IPS DF 6.9 (cell line): ENCODE measurements around the gene ELMOD1.
"Not testable (repeated sequence)": the region's sequence is repeated elsewhere in the genome, so short reads cannot be mapped to it uniquely, and the experiment has no call there.

Experiments
- DNase-seq: peaks from one replicate; pipeline ENCODE4 v3.0.0-alpha.2; 2013; ENCODE audit warnings: low read depth, low spot score
- H3K27ac ChIP-seq: one replicate; pipeline ENCODE4 v1.5.1; 2013; ENCODE audit warnings: low read length, control low read depth
- H3K27me3 ChIP-seq: 2 replicates; pipeline ENCODE4 v1.6.1; 2013; ENCODE audit warnings: mild to moderate bottlenecking, low read length; ENCODE audit not compliant: control insufficient read depth, insufficient read depth
- H3K36me3 ChIP-seq: 2 replicates; pipeline ENCODE4 v1.6.1; 2013; ENCODE audit warnings: low read length; ENCODE audit not compliant: control insufficient read depth, insufficient read depth
- H3K4me1 ChIP-seq: 2 replicates; pipeline ENCODE4 v1.6.1; 2013; ENCODE audit warnings: low read length; ENCODE audit not compliant: control insufficient read depth, insufficient read depth
- H3K4me3 ChIP-seq: 2 replicates; pipeline ENCODE4 v1.5.1; 2013; ENCODE audit warnings: mild to moderate bottlenecking, low read length
- H3K9me3 ChIP-seq: 2 replicates; pipeline ENCODE4 v1.6.1; 2013; ENCODE audit warnings: low read length, inconsistent platforms; ENCODE audit not compliant: control insufficient read depth, insufficient read depth
- WGBS: extraction: QIAGEN DNeasy Blood & Tissue Kit; methylation state at CpG from one replicate; pipeline ENCODE4 v1.1.7; 2013; ENCODE audit warnings: mixed read lengths, missing lambda C conversion rate; ENCODE audit not compliant: insufficient read length, insufficient coverage; 5-methylcytosine and 5-hydroxymethylcytosine counted together

Gene ELMOD1

DNA sequence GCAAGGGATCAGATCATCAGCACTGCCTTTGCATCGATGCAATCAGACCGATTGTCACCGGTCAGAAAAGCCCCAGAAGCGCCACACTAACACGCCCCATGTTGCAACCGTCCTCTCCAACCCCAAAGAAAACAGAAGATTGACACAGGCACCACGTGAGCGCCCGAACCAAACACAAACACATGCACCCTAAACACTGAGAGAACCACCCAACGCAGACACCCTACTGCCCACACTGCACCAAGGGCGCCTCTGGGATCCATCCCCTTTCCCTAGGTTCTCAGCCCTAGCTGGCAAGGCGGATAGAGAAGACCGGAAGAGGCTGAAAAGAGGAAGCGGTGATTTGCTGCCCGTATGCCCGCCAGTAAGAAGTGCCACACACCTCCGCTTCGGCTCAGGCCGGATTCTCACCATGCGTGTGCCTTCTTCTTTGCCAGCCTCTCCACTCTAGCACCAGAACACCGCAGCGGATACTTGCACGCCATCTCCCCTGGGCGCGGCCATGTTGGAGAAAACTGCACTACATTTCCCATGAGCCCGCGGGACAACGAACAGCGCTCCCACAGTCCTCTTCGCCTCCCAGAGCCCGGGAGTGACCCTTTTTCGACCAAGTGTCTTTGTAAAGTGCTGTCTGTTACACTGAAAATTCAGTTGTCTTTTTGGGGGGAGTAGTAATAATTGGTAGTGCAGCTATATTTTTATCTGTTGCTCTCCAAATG is 25.6 kb upstream of the ELMOD1 start, which contains the start of gene ALKBH8:
ALKBH8 (minus strand) TSS at position 517 of the 719 bp plus-strand sequence. CDS start 4,842 bp downstream, outside the sequence.
- H3K27ac ChIP-seq = no peak within 1 kb of the TSS
- no peaks in the 10 kb centered on the region for H3K27me3 ChIP-seq
- WGBS = no CpG with 5 or more reads among the region's 32 CpGs
- no peak for DNase-seq
- peak within 1 kb of the TSS; percentile 78 for H3K4me3 ChIP-seq
- peaks cover 1% of the 10 kb centered on the region; the same call in 1 of the 2 replicates for H3K4me1 ChIP-seq
- H3K36me3 ChIP-seq = no peaks in the 10 kb centered on the region
- H3K9me3 ChIP-seq = no peaks in the 10 kb centered on the region

DNA sequence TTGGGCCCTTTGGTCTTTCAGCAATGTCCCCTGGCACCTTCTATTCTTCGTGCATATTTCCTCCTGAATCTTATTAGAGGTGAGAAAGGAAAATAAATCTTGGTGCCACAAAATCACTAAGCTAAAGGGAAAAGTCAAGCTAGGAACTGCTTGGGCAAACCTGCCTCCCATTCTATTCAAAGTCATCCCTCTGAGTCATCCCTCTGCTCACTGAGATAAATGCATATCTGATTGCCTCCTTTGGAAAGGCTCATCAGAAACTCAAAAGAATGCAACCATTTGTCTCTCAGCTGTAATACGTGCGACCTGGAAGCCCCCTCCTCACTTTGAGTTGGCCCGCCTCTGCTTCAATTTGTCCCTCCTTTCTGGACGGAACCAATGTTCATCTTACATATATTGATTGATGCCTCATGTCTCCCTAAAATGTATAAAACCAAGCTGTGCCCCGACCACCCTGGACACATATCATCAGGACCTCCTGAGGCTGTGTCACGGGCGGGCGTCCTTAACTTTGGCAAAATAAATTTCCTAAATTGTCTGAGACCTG is 24.9 kb upstream of the ELMOD1 start:
- not testable (repeated sequence) for H3K27me3 ChIP-seq, H3K4me1 ChIP-seq, H3K9me3 ChIP-seq, DNase-seq, H3K36me3 ChIP-seq, H3K27ac ChIP-seq
- peak overlapping the region; percentile 78; the same call in 1 of the 2 replicates for H3K4me3 ChIP-seq
- WGBS = no CpG with 5 or more reads among the region's 9 CpGs

DNA sequence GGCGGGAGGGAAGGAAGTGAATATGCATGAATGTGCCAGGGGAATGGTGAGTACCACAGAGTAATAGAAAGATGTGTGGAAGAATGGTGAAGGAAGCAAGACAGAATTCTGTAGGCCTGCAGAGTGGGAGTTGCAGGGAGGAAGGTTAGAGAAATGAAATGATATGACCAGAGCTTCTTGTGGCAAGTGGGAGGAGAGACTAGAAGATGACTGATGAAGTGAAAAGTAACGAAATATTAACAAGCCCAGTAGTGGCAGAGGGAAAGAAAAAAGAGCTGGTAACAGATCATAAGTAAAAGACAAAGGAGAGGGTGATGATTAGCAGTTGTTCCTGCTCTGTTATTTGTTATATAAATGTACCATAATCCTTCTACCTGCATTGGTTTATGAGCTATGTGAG is 24.4 kb upstream of the ELMOD1 start:
- H3K27me3 ChIP-seq = no peaks in the 10 kb centered on the region
- no peak overlapping the region for H3K27ac ChIP-seq
- no peak overlapping the region for H3K4me3 ChIP-seq
- no peak for DNase-seq
- H3K9me3 ChIP-seq = no peaks in the 10 kb centered on the region
- no CpG with 5 or more reads among the region's 2 CpGs for WGBS
- peaks cover 1% of the 10 kb centered on the region; the same call in 1 of the 2 replicates for H3K4me1 ChIP-seq
- H3K36me3 ChIP-seq = no peaks in the 10 kb centered on the region

DNA sequence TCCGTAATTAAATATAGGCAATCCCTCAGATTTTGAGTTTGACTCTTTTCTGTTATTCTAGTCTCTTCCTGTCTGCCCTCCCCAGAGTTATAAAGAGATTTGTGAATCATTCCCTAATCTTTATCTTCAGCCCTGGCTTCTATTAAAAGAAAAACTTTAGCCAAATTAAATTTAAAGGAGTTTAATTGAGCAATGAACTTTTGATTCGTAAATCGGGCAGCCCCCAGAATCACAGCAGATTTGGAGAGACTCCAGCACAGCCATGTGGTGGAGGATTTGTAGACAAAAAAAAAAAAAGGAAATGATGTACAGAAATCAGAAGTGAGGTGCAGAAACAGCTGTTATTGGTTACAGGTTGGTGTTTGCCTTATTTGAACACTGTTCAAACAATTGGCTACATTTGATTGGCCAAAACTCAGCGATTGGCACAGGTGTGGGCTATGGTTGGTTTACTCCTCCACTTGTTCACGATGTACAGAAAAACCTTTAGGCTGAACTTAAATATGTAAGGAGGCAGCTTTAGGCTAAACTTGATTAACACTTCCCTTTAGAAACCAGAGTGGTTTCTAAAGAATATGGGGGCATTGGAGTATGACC is 23.1 kb upstream of the ELMOD1 start:
- no peak overlapping the region for H3K27ac ChIP-seq
- WGBS = no CpG with 5 or more reads among the region's 5 CpGs
- no peak for DNase-seq
- peaks cover 1% of the 10 kb centered on the region; the same call in 1 of the 2 replicates for H3K4me1 ChIP-seq
- no peak overlapping the region for H3K4me3 ChIP-seq
- no peaks in the 10 kb centered on the region for H3K9me3 ChIP-seq
- no peaks in the 10 kb centered on the region for H3K36me3 ChIP-seq
- H3K27me3 ChIP-seq = no peaks in the 10 kb centered on the region

DNA sequence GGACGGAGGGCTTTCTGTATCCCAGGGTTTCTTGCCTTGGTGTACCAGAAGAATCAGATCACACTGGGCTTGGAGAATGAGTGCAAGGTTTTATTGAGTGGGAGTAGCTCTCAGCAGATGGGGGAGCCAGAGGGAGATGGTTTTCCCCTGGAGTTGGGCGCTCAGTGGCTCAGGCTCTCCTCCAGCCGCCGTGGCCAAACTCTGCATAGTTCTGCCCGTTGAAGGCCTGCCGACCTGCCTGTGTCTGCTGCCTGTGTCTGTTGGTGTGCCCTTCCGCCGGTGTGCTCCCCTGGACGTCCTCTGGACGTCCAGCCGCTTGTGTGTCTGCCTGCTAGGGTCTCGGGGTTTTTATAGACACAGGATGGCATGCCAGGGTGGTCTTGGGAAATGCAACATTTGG is 20.9 kb upstream of the ELMOD1 start:
- no peaks in the 10 kb centered on the region for H3K27me3 ChIP-seq
- no peaks in the 10 kb centered on the region for H3K36me3 ChIP-seq
- no peaks in the 10 kb centered on the region for H3K4me1 ChIP-seq
- H3K9me3 ChIP-seq = no peaks in the 10 kb centered on the region
- H3K4me3 ChIP-seq = no peak overlapping the region
- H3K27ac ChIP-seq = no peak overlapping the region
- WGBS = no CpG with 5 or more reads among the region's 12 CpGs
- DNase-seq = no peak

DNA sequence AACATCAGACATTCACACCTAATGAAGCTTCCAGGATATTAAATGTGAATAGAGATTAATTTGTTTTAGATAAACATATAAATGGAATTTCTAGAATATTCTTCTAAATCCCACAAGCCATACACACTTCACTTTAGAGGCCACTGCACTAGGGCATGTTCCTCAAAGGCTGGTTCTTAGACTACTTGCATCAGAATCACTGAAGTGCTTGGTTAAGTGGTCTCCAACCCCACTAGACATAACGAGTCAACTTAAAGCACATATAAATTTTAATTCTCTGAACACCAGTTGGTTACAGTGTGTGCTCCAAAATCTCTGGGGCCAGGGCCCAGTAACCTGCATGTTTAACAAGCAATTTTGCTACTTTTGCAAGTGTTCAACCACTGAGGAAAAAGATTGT is 17.5 kb upstream of the ELMOD1 start:
- Histone ChIP-seq H3K36me3 (no peaks in the 10 kb centered on the region), H3K4me3 (no peak overlapping the region), H3K27ac (no peak overlapping the region), H3K4me1 (no peaks in the 10 kb centered on the region), H3K9me3 (no peaks in the 10 kb centered on the region), H3K27me3 (no peaks in the 10 kb centered on the region)
- no peak for DNase-seq
- WGBS = no CpG with 5 or more reads among the region's 1 CpG

DNA sequence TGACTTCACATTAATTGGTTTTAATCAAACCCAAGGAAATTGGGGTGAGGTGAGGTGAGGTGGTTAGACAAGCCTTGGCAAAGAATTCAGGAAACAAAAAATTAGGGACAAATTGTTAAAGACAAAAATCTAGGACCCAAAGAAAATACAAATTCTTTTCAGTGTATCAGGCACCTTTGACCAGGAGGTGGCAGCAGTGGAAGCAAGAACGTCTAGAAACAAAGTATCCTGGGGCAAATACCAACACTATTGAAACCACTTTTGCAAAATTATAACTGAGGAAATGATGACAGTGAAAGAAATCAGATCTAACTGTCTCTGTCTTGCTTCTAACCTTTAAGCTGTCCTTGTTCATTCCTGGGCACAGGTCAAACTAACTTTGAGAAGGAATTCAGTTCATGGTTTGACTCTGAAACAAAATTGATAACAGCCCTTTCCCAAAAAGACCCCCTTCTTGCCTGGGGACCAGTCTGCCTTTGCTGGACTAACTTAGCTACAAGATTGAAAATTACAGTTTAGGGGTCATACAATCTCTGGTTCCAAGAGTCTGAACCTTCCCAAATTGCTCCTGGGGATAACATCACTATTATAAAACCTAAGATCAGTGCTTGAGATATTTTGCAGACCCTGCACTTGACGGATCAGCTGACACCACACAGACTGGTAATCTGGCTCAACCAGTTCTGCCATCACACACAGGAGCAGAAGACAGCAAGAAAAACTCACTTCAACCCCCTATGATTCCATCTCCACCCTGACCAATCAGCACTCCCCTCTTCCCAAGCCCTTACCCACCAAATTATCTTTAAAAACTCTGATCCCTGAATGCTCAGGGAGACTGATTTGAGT is 14.2 kb upstream of the ELMOD1 start:
- H3K4me1 ChIP-seq, H3K27me3 ChIP-seq, H3K27ac ChIP-seq, DNase-seq, H3K4me3 ChIP-seq, H3K9me3 ChIP-seq, H3K36me3 ChIP-seq: not testable (repeated sequence)
- WGBS = no CpG with 5 or more reads among the region's 2 CpGs

DNA sequence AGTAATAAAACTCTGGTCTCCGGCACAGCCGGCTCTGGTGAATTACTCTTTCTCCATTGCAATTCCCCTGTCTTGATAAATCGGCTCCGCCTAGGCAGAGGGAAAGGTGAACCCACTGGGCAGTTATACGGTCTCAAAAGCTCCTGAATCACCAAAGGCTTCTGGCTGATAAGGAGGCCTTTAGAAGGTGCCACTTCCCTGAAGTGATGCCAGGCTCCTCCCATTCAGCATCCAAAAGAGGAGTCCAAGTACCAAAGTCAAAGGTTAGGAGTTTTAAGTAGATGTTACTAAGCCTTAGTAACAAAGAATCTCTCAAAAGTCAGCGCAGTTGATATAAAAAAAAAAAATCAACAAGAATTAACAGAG is 13.6 kb upstream of the ELMOD1 start:
- Histone ChIP-seq H3K4me1 (peaks cover 2% of the 10 kb centered on the region; the same call in 1 of the 2 replicates), H3K27me3 (no peaks in the 10 kb centered on the region), H3K27ac (no peak overlapping the region), H3K9me3 (no peaks in the 10 kb centered on the region), H3K4me3 (no peak overlapping the region), H3K36me3 (no peaks in the 10 kb centered on the region)
- WGBS = no CpG with 5 or more reads among the region's 6 CpGs
- no peak for DNase-seq

DNA sequence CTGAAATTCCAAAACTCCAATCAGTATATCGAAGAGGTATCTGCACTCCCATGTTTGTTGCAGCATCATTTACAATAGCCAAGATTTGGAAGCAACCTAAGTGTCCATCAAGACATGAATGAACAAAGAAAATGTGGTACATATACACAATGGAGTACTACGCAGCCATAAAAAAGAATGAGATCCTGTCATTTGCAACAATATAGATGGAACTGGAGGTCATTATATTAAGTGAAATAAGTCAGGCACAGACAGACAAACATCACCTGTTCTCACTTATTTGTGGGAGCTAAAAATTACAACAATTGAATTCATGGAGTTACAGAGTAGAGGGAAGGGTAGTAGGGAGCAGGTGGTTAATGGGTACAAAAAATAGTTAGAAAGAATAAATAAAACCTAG is 11.8 kb upstream of the ELMOD1 start:
- not testable (repeated sequence) for H3K4me3 ChIP-seq, DNase-seq, H3K9me3 ChIP-seq, H3K27ac ChIP-seq, H3K36me3 ChIP-seq, H3K27me3 ChIP-seq, H3K4me1 ChIP-seq
- no CpG with 5 or more reads among the region's 2 CpGs for WGBS

DNA sequence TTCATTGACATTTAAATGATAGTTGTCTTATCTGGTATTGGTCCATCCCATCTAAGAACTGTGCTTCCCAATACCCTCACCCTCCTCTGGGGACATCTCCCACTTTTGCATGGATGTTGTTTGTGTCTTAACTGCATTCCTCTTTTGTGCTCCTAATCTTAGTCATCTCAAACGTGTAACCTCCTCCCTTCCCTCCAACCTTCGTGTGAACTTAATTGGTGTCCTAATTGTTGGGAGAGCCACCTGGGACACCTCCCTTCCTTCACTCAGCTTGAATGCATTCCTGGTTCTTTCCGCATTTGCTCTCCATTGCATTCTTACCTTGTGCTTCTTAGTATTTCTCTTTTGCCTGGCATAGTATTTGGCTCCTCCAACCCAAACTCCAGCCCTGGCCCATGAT is 9.8 kb upstream of the ELMOD1 start:
- DNase-seq = no peak

More for the DNA sequence above, 9.8 kb upstream of the ELMOD1 start:
- Histone ChIP-seq H3K27ac (no peak overlapping the region), H3K36me3 (no peaks in the 10 kb centered on the region), H3K27me3 (no peaks in the 10 kb centered on the region), H3K4me3 (no peak overlapping the region), H3K4me1 (peaks cover 2% of the 10 kb centered on the region; the same call in 1 of the 2 replicates), H3K9me3 (no peaks in the 10 kb centered on the region)
- no CpG with 5 or more reads among the region's 3 CpGs for WGBS
